Ishikawa (cell line): ENCODE measurements around the gene NUP50.

Experiments
- CEBPB ChIP-seq: IDR thresholded peaks from 2 replicates; pipeline ENCODE4 v1.6.1; 2012
- CREB1 ChIP-seq: IDR thresholded peaks from 2 replicates; pipeline ENCODE4 v1.6.1; 2012; ENCODE audit warnings: low read depth
- EGR1 ChIP-seq: IDR thresholded peaks from 2 replicates; pipeline ENCODE4 v1.6.1; 2012
- EP300 ChIP-seq: IDR thresholded peaks from 2 replicates; pipeline ENCODE4 v1.6.1; 2012; ENCODE audit warnings: borderline replicate concordance
- FOXM1 ChIP-seq: IDR thresholded peaks from 2 replicates; pipeline ENCODE4 v1.6.1; 2012; ENCODE audit warnings: low read depth, borderline replicate concordance
- NFIC ChIP-seq: IDR thresholded peaks from 2 replicates; pipeline ENCODE4 v1.6.1; 2012
- RAD21 ChIP-seq: IDR thresholded peaks from 2 replicates; pipeline ENCODE4 v1.6.1; 2012; ENCODE audit warnings: low read depth
- REST ChIP-seq: IDR thresholded peaks from 2 replicates; pipeline ENCODE4 v1.6.1; 2012; ENCODE audit warnings: low read depth, mild to moderate bottlenecking
- TAF1 ChIP-seq: IDR thresholded peaks from 2 replicates; pipeline ENCODE4 v1.6.1; 2012; ENCODE audit warnings: low read depth, mild to moderate bottlenecking
- TCF12 ChIP-seq: IDR thresholded peaks from 2 replicates; pipeline ENCODE4 v1.6.1; 2012; ENCODE audit warnings: low read depth
- TEAD4 ChIP-seq: IDR thresholded peaks from 2 replicates; pipeline ENCODE4 v1.6.1; 2012
- YY1 ChIP-seq: IDR thresholded peaks from 2 replicates; pipeline ENCODE4 v1.6.1; 2012; ENCODE audit warnings: low read depth
- ZBTB7A ChIP-seq: IDR thresholded peaks from 2 replicates; pipeline ENCODE4 v1.6.1; 2012; ENCODE audit warnings: low read depth
- TF ChIP-seq, protein P1 (sequence below): IDR thresholded peaks from 2 replicates; pipeline ENCODE4 v1.6.1; 2012
- TF ChIP-seq, protein P2 (sequence below): IDR thresholded peaks from 2 replicates; pipeline ENCODE4 v1.6.1; 2012

The NUP50 gene

DNA sequence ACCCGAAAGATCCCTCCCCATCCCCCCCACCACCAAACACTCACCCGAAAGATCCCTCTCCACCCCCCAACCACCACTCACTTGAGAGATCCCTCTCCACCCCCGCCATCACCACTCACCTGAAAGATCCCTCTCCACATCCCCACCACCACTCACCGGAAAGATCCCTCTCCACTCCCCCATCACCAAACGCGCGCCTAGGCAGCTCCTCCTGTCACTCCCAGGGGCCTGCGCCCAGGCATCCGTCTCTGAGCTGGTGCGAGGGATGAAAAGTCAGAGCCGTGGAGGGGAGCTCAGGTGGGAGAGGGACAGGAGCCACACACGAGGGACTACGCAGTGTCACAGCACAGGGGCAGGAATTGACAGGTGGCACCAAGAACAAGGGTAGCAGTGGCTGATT is 65.5 kb downstream of the NUP50 start:
- TF ChIP-seq TAF1 (no peak), ZBTB7A (no peak), NFIC (no peak)

DNA sequence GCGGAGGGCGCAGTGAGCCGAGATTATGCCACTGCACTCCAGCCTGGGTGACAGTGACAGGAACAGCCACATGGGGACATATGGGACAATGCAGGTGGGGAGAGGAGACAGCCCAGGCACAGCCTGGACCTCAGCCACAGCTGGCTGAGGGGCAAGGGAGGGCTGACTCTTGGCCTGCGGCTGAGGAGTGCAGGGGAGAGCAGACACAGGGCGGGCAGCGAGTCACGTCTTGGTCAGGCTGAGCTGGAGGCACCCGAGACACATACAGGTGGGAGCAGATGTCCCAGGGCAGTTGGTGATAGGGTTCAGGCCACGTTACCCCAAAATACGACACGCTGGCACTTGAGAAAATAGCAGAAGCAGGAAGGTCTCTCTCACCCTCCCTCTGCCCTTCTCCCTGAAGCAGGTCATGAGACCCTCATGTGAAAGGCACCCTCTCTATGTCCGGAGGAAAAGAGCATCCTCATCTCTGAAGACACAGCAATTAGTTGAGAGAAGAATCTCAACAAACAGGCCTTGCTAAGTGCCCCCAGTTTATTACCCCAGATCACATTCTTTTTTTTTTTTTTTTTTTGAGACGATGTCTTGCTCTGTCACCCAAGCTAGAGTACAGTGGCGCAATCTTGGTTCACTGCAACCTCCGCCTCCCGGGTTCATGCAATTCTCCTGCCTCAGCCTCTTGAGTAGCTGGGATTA is 66.4 kb downstream of the NUP50 start:
- TF ChIP-seq, protein P1, sequence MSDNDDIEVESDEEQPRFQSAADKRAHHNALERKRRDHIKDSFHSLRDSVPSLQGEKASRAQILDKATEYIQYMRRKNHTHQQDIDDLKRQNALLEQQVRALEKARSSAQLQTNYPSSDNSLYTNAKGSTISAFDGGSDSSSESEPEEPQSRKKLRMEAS: no peak
- TF ChIP-seq NFIC (no peak), TEAD4 (no peak), FOXM1 (no peak), YY1 (no peak), ZBTB7A (no peak), CREB1 (no peak), REST (no peak), TAF1 (no peak), EGR1 (no peak), EP300 (no peak), CEBPB (no peak), RAD21 (no peak), TCF12 (no peak)
- TF ChIP-seq, protein P2, sequence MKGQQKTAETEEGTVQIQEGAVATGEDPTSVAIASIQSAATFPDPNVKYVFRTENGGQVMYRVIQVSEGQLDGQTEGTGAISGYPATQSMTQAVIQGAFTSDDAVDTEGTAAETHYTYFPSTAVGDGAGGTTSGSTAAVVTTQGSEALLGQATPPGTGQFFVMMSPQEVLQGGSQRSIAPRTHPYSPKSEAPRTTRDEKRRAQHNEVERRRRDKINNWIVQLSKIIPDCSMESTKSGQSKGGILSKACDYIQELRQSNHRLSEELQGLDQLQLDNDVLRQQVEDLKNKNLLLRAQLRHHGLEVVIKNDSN: no peak

DNA sequence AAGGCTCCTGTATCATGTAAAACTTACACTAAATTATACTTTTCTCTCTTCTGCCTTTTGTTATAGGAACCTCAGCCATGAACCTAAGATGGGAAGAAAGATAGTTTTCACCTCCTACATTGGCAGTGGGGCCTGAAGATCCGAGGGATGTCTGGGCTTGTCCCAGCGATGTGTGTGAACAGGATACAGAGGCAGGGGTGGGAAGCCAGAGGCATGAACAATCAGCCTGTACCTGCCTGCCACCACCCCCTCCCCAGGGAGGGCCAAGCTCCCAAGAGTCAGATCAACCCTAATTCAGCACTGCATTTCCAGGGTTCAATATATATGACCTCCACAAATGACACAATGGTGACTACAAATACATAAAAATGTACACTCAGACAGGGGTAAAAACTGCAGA is 67.6 kb downstream of the NUP50 start:
- TF ChIP-seq CEBPB: no peak
- no peak for TF ChIP-seq EGR1
- no peak for TF ChIP-seq NFIC
- TF ChIP-seq TCF12: no peak
- TF ChIP-seq, protein P2: no peak
- no peak for TF ChIP-seq FOXM1

- TF ChIP-seq EP300 (no peak), TCF12 (no peak), REST (no peak), TEAD4 (no peak), EGR1 (no peak), CREB1 (no peak), FOXM1 (no peak), CEBPB (no peak), ZBTB7A (no peak), NFIC (no peak), YY1 (no peak), TAF1 (no peak), RAD21 (no peak)
- TF ChIP-seq, protein P1: no peak
- TF ChIP-seq, protein P2: no peak
Observed at GRCh38 chr22:45233386-45233785, 69.7 kb downstream of the NUP50 start.

GRCh38 chr22:45233827-45234226 is 70.1 kb downstream of the NUP50 start:
- TF ChIP-seq TEAD4 (no peak), EP300 (no peak), TAF1 (no peak), EGR1 (no peak), NFIC (no peak), ZBTB7A (no peak), YY1 (no peak), CREB1 (no peak)
- TF ChIP-seq, protein P2: no peak
